Cortex of kidney (tissue), 1 donor: Measurements from ENCODE around the gene MPC1.
"Not testable (repeated sequence)": the region's sequence is repeated elsewhere in the genome, so short reads cannot be mapped to it uniquely, and the experiment has no call there.

Source experiments
- DNase-seq: peaks from one replicate; lab custom pipeline; 2025; lab: John Stamatoyannopoulos, UW

The MPC1 gene

GRCh38 chr6:166381381-166381732, 1.4 kb downstream of the MPC1 start:
- DNase-seq, result no peak

- DNase-seq, result no peak
These were observed 2.9 kb downstream of the MPC1 start for GRCh38 chr6:166379800-166380199.

GRCh38 chr6:166379103-166379586, 3.6 kb downstream of the MPC1 start:
- DNase-seq, result no peak

GRCh38 chr6:166377721-166378120, 5.0 kb downstream of the MPC1 start:
- DNase-seq, result no peak

GRCh38 chr6:166375013-166375412, 7.7 kb downstream of the MPC1 start:
- DNase-seq, result no peak

GRCh38 chr6:166370489-166370888, 12.3 kb downstream of the MPC1 start:
- DNase-seq, result no peak

GRCh38 chr6:166369782-166370181, 13.0 kb downstream of the MPC1 start:
- DNase-seq, result no peak

- DNase-seq, result no peak
These were observed 15.8 kb downstream of the MPC1 start for GRCh38 chr6:166366921-166367320.

- DNase-seq, result no peak
These were observed 16.9 kb downstream of the MPC1 start for GRCh38 chr6:166365806-166366205.

- DNase-seq, result no peak
These were observed 17.5 kb downstream of the MPC1 start for GRCh38 chr6:166365221-166365620.

GRCh38 chr6:166364456-166364855, 18.3 kb downstream of the MPC1 start:
- DNase-seq, result no peak

GRCh38 chr6:166362427-166362826, 20.3 kb downstream of the MPC1 start:
- not testable (repeated sequence) for DNase-seq

- DNase-seq, result no peak
These were observed 21.7 kb downstream of the MPC1 start for GRCh38 chr6:166361077-166361429.

GRCh38 chr6:166360243-166361076, 22.3 kb downstream of the MPC1 start:
- no peak for DNase-seq

GRCh38 chr6:166355552-166355951, 27.2 kb downstream of the MPC1 start:
- no peak for DNase-seq

- DNase-seq, result no peak
These were observed 27.8 kb downstream of the MPC1 start for GRCh38 chr6:166354965-166355364.

GRCh38 chr6:166354143-166354542, 28.6 kb downstream of the MPC1 start:
- no peak for DNase-seq

- no peak for DNase-seq
These were observed 29.2 kb downstream of the MPC1 start for GRCh38 chr6:166353507-166353906.

- DNase-seq, result no peak
These were observed 29.8 kb downstream of the MPC1 start for GRCh38 chr6:166352923-166353322.

- no peak for DNase-seq
These were observed 30.9 kb downstream of the MPC1 start for GRCh38 chr6:166351715-166352285.

- DNase-seq, result no peak
These were observed 34.3 kb downstream of the MPC1 start for GRCh38 chr6:166348305-166348949.

GRCh38 chr6:166346965-166347364, 35.8 kb downstream of the MPC1 start:
- DNase-seq, result no peak

- DNase-seq, result no peak
These were observed 36.3 kb downstream of the MPC1 start for GRCh38 chr6:166346449-166346848.
